ENCODE measurements around the gene CCDC171. TPM values are rescaled to one million over a fixed set of nuclear protein-coding genes. Genes with fewer than 3 reads are reported as not detected.

CCDC171 gene
- total RNA-seq, 1 experiment from 2014 or later, result 2.4 TPM

- no peaks in the 10 kb centered on the region for H3K79me1 ChIP-seq (ENCODE audit: insufficient read depth, low read depth, low read length, poor library complexity, severe bottlenecking)
- peaks cover 9 to 15% of the 10 kb centered on the region in 2 experiments for H3K4me1 Mint-ChIP-seq
- no peak overlapping the region for H4K5ac ChIP-seq (ENCODE audit: insufficient read length, low read depth, low read length)
- no peak overlapping the region for H3K4ac ChIP-seq (ENCODE audit: low read depth, low read length)
- H4K91ac ChIP-seq (ENCODE audit: insufficient read length, low read depth, low read length), result no peak overlapping the region
- H2AK5ac ChIP-seq (ENCODE audit: insufficient read length, low read length), result no peak overlapping the region
- H3K9me3 ChIP-seq (ENCODE audit: control insufficient read depth, low read depth, low read length), result no peaks in the 10 kb centered on the region
- H3K27me3 ChIP-seq (ENCODE audit: insufficient read depth, low read length), result no peaks in the 10 kb centered on the region
- H3K9ac ChIP-seq (ENCODE audit: extremely low read depth, insufficient read length, low read length), result no peak overlapping the region
- no peaks in the 10 kb centered on the region for H3K79me2 ChIP-seq (ENCODE audit: insufficient read depth, low read length)
- H3T11ph ChIP-seq (ENCODE audit: low read length), result no peak overlapping the region
- no peak overlapping the region for H2BK120ac ChIP-seq (ENCODE audit: low read depth, low read length, poor library complexity, severe bottlenecking)
- no CpG with 5 or more reads among the region's 7 CpGs for WGBS (ENCODE audit: extremely low coverage, insufficient read length, low lambda C conversion rate)
- H3K56ac ChIP-seq (ENCODE audit: insufficient read length, low read depth, low read length), result no peak overlapping the region
- TF ChIP-seq, protein P1, sequence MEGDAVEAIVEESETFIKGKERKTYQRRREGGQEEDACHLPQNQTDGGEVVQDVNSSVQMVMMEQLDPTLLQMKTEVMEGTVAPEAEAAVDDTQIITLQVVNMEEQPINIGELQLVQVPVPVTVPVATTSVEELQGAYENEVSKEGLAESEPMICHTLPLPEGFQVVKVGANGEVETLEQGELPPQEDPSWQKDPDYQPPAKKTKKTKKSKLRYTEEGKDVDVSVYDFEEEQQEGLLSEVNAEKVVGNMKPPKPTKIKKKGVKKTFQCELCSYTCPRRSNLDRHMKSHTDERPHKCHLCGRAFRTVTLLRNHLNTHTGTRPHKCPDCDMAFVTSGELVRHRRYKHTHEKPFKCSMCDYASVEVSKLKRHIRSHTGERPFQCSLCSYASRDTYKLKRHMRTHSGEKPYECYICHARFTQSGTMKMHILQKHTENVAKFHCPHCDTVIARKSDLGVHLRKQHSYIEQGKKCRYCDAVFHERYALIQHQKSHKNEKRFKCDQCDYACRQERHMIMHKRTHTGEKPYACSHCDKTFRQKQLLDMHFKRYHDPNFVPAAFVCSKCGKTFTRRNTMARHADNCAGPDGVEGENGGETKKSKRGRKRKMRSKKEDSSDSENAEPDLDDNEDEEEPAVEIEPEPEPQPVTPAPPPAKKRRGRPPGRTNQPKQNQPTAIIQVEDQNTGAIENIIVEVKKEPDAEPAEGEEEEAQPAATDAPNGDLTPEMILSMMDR (conservative IDR thresholded peaks at IDR 0.05), result no peak
- no peak overlapping the region for H3K14ac ChIP-seq (ENCODE audit: insufficient read depth, low read length)
- no peak overlapping the region; a peak in 1 of 7 replicates for H3K27ac Mint-ChIP-seq
- H3K18ac ChIP-seq (ENCODE audit: insufficient read length, low read depth, low read length), result no peak overlapping the region
- no peak overlapping the region for H3K27ac ChIP-seq (ENCODE audit: insufficient read length, low read depth, low read length)
- H3K4me1 ChIP-seq (ENCODE audit: insufficient read depth, low read length), result no peaks in the 10 kb centered on the region
- no peaks in the 10 kb centered on the region; a peak in 2 of 5 replicates for H3K9me3 Mint-ChIP-seq
- H2BK5ac ChIP-seq (ENCODE audit: insufficient read length, low read length), result no peak overlapping the region
- no peaks in the 10 kb centered on the region for H4K20me1 ChIP-seq (ENCODE audit: control insufficient read depth, insufficient read depth, insufficient read length)
- no peak for DNase-seq
- no peaks in the 10 kb centered on the region for H3K23me2 ChIP-seq (ENCODE audit: insufficient read length, low read depth, low read length, poor library complexity, severe bottlenecking)
- H2BK20ac ChIP-seq (ENCODE audit: low read depth, low read length, poor library complexity, severe bottlenecking), result no peak overlapping the region
- no peak overlapping the region for H2BK15ac ChIP-seq (ENCODE audit: low read depth, low read length)
- no peak overlapping the region for H3K23ac ChIP-seq (ENCODE audit: insufficient read length, low read depth, low read length)
- H2AFZ ChIP-seq (ENCODE audit: low read length), result no peak overlapping the region
- no peak overlapping the region for H3K4me3 Mint-ChIP-seq
- no peak overlapping the region for H4K8ac ChIP-seq (replicated peaks; ENCODE audit: insufficient read length, low read depth, low read length)
- H2BK12ac ChIP-seq (ENCODE audit: insufficient read length, low read depth, low read length), result no peak overlapping the region
- no peaks in the 10 kb centered on the region for H3K27me3 Mint-ChIP-seq (ENCODE audit: low read depth)
- H3K4me2 ChIP-seq (ENCODE audit: insufficient read depth, insufficient read length, low read length), result no peak overlapping the region
- H3K36me3 Mint-ChIP-seq (ENCODE audit: insufficient read depth in 1 of 3, low read depth in 3 of 3), result no peaks in the 10 kb centered on the region
Observed at GRCh38 chr9:15999422-16000339, 446.8 kb downstream of the CCDC171 start.

All from H9 (cell line).